NCI-H82 treated with DMSO at 0.1 percent for 48 hours (cell line): ENCODE results near the gene FLRT1.

Experiments used
- DNase-seq: peaks from one replicate; lab custom pipeline; 2025; ENCODE audit not compliant: unreplicated experiment; lab: John Stamatoyannopoulos, UW

FLRT1 gene

GRCh38 chr11:64023712-64024710 lies 11.7 kb upstream of the FLRT1 start:
- DNase-seq = no peak

GRCh38 chr11:64025205-64025604 lies 10.5 kb upstream of the FLRT1 start:
- no peak for DNase-seq

- DNase-seq = no peak
Measured at GRCh38 chr11:64026575-64027205, 9.0 kb upstream of the FLRT1 start.

DNA sequence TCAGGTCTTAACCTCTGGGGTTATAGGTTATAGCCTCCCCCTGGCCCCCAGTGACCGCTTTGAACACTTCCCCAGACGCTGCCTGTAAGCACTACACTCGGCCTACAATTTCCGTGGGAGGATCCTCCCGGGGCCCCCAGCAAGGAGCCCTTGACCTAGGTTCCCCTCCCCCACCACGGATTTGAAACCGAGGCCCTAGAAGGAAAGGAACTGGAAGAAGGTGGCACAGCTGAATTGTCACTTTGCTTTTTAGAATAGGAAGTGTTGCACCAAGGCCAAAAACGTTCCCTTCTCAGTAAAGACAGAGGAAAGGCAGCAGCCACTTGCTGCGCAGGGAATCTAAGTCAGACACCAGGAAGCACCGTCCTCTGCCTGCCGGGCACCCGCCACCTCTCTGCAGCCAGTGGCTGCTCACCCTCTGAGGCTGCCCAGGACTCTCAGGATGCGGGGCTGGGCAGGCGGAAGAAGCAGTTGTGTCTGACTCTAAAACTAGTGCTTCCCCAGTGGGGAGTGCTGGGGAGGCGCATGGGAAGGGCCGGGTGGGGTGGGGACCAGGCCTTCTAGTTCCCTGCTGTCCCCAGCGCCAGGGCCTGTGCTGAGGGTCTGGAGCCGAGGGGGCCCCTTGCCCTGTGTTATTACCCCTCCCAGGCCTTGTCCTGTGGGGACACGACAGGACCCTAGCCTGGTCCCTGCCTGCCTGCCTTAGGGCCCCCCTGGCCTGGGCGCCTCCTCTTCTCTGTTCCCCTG lies 7.9 kb upstream of the FLRT1 start:
- DNase-seq = no peak

- DNase-seq = peak; percentile 33
Measured at GRCh38 chr11:64028398-64029115, 7.2 kb upstream of the FLRT1 start.

GRCh38 chr11:64029773-64030172 lies 6.0 kb upstream of the FLRT1 start:
- no peak for DNase-seq

DNA sequence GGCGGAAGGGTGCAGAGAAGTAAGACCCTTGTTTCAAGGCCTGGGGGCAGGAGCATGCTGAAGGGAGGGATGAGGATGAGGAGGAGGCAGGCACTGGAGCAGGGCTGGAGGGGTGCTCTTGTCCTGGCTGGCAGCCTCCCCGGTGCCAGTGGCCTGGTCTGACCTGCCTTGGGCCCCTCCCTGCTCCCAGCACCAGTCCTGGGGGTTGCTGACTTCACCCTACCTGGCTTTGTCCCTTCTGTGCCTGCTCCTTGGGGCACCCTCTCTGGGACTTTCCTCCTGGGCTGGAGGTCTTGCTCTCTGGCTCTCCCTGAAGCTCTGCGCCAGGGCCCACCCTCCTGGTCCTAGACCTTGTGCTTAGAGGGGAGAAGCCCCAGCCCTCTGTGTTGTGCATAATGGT lies 4.7 kb upstream of the FLRT1 start:
- DNase-seq = no peak

- no peak for DNase-seq
Measured at GRCh38 chr11:64032050-64032449, 3.7 kb upstream of the FLRT1 start.

DNA sequence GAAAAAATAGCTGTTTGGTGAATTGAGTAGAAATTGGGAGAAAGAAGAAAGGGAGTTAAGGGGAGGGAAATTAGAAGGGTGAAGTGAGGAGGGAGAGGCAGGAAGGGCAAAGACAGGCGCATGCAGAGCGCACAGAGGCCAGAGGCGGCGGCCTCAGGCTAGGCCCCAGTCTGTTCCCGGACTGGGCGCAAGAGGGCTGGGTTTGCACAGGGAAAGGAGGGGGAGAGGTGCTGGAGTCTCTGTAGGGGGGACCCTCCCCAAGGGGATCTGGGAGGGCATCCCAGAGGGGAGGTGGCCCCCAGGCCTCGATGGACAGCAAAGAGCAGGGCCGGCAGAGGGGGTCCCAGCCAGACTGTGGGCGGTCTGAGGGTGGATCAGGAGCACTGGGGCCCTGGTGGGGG lies 1.3 kb upstream of the FLRT1 start:
- DNase-seq = no peak

- no peak for DNase-seq
Measured at GRCh38 chr11:64035081-64035524, 628 bp upstream of the FLRT1 start.

- DNase-seq = no peak
Measured at GRCh38 chr11:64036087-64037026, 626 bp downstream of the FLRT1 start.

DNA sequence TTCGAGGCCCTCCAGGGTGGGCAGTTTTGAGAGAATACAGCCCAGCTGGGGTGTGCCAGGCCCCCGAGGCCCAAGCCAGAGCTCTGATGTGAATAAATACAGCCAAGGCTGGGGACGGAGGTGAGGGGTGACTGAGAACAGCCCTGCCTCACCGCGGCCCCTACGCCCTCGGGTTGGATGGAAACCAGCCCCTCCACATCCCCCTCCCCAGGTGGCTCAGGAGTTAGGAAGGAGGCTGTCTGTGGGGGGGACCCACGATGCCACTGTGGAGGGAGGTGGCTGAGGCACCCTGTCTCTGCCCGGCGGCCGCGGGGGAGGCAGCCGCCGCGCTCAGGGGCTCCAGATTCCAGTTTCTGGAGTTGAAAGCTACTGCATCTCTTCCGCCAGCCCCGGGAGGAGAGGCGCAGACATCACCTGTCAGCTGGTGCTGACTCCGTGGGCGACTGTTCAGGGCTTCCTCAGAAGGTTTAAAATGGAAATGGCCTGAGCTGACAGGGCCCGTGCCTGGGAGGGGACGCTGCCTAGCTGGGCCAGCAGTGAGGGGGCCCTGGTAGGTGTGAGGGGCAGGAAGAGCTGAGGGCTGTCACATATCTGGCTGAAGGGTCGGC lies 1.4 kb downstream of the FLRT1 start:
- DNase-seq = no peak

GRCh38 chr11:64038500-64038899 lies 2.8 kb downstream of the FLRT1 start:
- DNase-seq = no peak

GRCh38 chr11:64039012-64039665 lies 3.4 kb downstream of the FLRT1 start:
- DNase-seq = no peak

DNA sequence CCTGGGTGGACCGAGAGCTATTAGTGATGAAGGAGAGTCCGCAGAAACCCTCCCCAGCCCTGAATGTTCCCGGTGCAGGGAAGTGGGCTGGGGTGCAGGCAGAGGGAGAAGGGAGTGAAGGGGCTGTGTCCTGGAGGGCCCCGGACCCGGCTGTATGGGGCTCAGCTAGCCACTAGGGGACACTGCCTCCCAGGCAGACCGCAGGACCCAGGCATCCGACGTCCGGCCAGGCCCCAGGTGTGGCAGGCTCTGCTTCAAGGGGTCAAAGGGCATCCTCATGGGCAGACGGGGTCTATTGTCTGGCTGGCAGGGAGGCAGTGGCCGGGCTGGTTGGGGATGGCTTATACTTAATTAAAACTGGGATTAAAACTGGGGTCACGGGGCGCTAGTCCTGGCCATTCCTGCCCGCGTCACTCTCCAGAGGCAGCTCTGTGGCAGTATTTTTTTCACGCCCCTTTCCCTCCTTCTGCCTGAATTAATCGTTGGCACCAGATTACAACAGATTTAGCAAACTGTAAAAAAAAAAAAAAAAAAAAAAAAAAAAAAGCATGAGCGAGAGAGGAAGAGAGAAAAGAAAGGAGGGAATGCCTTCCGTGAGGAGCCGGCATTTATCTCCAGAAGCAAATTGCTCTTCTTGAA lies 5.1 kb downstream of the FLRT1 start:
- no peak for DNase-seq

DNA sequence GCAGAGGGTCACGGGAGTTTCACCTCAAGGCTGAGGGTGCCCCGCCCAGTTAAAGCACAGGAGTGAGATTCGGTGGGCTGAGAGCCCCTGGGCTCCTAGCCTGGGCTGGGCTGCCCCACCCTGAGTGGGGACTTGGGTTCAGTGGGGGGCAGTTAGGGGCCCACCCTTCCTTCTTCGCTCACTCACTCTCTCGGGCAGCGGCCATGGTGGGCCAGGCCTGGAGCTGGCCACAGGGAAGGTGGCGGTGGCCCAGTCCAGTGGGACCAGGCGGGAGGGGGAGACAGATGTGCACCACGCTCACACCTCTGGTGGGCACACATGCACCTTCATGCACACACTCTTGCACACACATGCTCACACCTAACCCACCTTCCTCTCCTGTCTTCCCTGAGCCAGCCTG lies 6.1 kb downstream of the FLRT1 start:
- no peak for DNase-seq

DNA sequence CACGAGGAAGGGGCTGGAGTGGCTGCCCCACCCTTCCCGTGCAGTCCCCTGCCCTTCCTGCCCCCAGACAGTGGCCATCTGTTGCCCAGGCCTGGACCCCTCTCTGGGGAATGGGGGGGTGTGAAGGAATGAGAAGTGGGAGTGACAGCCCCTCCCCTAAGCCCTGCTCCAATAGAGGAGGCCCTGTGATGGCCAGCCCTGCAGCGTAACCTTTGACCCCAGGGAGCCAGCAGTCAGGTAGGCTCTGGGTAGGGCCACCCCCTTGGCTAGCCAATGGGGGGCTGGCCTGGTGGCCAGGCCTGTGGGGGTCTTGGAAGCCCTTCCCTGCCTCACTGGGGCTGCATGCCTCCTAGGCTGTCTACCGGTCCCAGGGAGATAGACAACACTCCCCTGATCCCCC lies 6.6 kb downstream of the FLRT1 start:
- DNase-seq = no peak

DNA sequence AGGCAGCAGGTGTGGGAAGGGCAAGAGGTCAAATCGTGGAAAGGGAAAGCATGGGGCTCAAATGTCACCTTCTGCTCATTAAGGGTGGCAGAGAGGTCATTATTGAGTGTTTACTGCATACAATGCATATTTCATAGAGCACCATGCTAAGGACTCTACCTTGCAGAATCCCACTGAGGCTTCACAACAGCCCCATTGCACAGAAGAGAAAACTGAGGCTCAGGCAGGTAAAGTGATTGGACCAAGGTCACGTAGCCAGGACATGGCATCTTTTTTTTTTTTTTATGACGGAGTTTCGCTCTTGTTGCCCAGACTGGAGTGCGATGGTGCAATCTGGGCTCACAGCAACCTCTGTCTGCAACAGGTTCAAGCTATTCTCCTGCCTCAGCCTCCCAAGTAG lies 7.8 kb downstream of the FLRT1 start:
- no peak for DNase-seq
